Head of caudate nucleus (tissue), 42 donors: Measurements from ENCODE around the gene GUCY1A1.

Experiments used
- DNase-seq, 42 donors: peaks; one replicate each; pipeline versions ENCODE4 v3.0.0 to v3.0.0-alpha.2; 2020 to 2021; ENCODE audit warnings: mixed read lengths in 7 of 42
- intact Hi-C: fragments of 100-400 bp; cut with DNase I; formaldehyde crosslinking; loops from one replicate; pipeline ENCODE4 v1.15.0; 2022

The GUCY1A1 gene

GRCh38 chr4:155762334-155762733 lies 95.7 kb downstream of the GUCY1A1 start:
- no peak for DNase-seq
- intact Hi-C loops, result no loop called here

- intact Hi-C loops, result no loop called here
- DNase-seq, result no peak
These were observed 96.9 kb downstream of the GUCY1A1 start for GRCh38 chr4:155763551-155763950.

- intact Hi-C loops, result no loop called here
- no peak for DNase-seq
These were observed 98.5 kb downstream of the GUCY1A1 start for GRCh38 chr4:155765149-155765548.

- DNase-seq, result no peak
- intact Hi-C loops, result no loop called here
These were observed 100.0 kb downstream of the GUCY1A1 start for GRCh38 chr4:155766622-155767021.

- intact Hi-C loops, result no loop called here
These were observed 101.7 kb downstream of the GUCY1A1 start for GRCh38 chr4:155768370-155768769.

GRCh38 chr4:155769090-155769489 lies 102.4 kb downstream of the GUCY1A1 start:
- DNase-seq, result no peak
- intact Hi-C loops, result no loop called here

More at GRCh38 chr4:155768370-155768769, 101.7 kb downstream of the GUCY1A1 start:
- no peak for DNase-seq

- intact Hi-C loops, result no loop called here
- no peak for DNase-seq
These were observed 106.0 kb downstream of the GUCY1A1 start for GRCh38 chr4:155772459-155773195.

- DNase-seq, result no peak
- intact Hi-C loops, result no loop called here
These were observed 106.7 kb downstream of the GUCY1A1 start for GRCh38 chr4:155773196-155773800.

- intact Hi-C loops, result no loop called here
- no peak for DNase-seq
These were observed 107.4 kb downstream of the GUCY1A1 start for GRCh38 chr4:155774033-155774432.

- intact Hi-C loops, result no loop called here
- no peak for DNase-seq
These were observed 111.5 kb downstream of the GUCY1A1 start for GRCh38 chr4:155777971-155778735.

- peak in 1 of 42 donors; percentile 41 for DNase-seq
- intact Hi-C loops, result no loop called here
These were observed 114.1 kb downstream of the GUCY1A1 start for GRCh38 chr4:155780775-155781174.

- DNase-seq, result no peak
- intact Hi-C loops, result no loop called here
These were observed 114.7 kb downstream of the GUCY1A1 start for GRCh38 chr4:155781249-155781831.
